ENCODE results near the gene CARD19. TPM values are rescaled to one million over a fixed set of nuclear protein-coding genes. Genes with fewer than 3 reads are reported as not detected.

CARD19 gene, protein sequence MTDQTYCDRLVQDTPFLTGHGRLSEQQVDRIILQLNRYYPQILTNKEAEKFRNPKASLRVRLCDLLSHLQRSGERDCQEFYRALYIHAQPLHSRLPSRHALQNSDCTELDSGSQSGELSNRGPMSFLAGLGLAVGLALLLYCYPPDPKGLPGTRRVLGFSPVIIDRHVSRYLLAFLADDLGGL
- 10 to 100 TPM; 68.9 to 71.2 TPM for total RNA-seq
- polyA plus RNA-seq, result 10 to 100 TPM; 56.3 to 62.9 (median 56.9) TPM
- total RNA-seq, result 10.3 to 79.8 (median 28.1) reads per million in 6 experiments

DNA sequence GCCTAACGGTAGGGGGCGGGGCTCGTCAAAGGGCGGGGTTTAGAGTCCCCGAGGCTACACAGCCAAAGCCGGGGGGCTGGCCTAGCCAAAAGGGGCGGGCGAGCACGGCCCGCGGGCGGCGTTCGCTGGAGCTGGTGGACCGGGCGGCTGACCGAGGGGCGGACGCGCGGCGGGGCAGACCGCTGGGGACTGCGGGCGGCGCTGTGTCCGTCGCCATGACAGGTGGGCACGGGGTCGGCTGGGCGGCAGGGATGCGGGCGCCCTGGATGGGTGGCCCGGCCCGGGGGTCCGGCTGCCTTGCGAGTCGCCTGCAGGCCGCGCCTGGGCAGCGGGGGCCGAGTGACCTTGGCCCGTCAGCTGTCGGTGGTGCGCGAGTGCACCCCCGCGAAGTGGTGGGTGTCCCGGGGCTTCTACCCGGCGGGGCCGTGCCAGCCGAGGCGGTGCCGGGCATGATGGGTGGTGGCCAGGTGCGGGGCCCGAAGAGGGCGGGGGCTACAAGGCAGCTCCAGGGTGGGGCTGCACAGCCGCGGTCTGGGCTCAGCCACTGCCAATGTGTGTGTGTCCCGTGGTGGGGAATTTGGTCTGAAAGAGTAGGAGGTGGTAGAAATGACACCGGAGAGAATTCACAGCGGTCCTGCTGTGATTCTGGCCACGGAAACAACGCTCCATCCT lies at the start of gene CARD19:
Gene CARD19, plus strand, starts transcription at position 87 of the 672 bp plus-strand sequence. Its CDS starts 129 bp downstream, at position 216.
- POLR2A ChIA-PET, result interaction anchor here (0.7 to 12.1 kb wide), 21 partner anchors 11 to 471 kb away, joined by 3 to 221 read pairs (median 6); partner anchors contain the start of gene NINJ1
- peaks cover 42 to 77% (median 74%) of the 10 kb centered on the region in 4 donors for H3K4me1 Mint-ChIP-seq
- DNase-seq (peak in 8 of 10 donors; percentile 31 to 76 (median 57)), ATAC-seq (peak; percentile 20 to 45)
- H3K27ac Mint-ChIP-seq, result peak within 1 kb of the TSS; percentile 91 to 98 (median 97)
- peak within 1 kb of the TSS; percentile 82 to 94 (median 90) for H3K4me3 Mint-ChIP-seq
- peaks cover 0 to 2% (median 0%) of the 10 kb centered on the region in 9 donors for H3K9me3 Mint-ChIP-seq
- H3K36me3 Mint-ChIP-seq, result peaks cover 0 to 5% (median 0%) of the 10 kb centered on the region in 3 donors
- H3K27me3 Mint-ChIP-seq, result no peaks in the 10 kb centered on the region

DNA sequence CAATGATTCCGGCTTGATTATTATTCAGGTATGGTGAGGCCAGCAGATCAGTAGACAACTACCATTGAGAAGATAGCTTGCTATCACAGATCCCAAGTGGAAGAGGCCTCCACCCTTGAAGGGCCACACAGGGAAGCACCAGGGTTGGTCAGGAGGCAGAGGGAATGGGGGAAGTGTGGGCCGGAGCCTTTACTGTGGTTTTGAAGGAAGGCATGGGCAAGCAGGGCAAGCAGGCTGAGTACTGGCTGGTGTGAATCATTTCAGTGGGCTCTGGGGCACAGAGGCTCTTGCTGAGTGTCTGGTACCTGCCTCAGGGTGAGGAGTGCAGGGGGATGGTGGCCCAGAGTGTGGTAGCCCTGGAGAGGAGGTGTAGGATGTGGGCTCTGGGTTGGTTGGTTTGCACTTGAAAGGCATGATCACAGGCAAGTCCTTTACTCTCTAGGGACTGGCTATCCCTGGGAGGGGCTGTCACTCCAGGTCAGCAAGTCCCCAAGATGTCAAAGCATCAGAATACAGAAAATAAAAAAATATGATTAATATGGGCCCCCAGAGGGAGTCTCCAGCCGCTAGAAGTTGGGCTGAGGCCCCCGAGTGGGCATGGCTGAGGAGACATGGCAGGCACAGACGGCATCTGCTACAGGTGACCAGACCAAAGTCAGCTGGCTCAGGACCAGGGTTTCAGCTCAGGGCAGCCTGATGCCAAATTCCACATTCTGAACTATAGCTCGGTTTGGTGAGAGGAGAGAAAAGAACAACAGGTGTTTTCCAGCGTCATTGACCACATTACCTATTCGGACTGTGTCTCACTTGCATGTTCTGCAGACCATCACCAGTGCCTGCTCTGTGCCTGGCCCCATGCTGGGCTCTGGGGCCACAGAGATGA lies 47.2 kb upstream of the CARD19 start:
- POLR2A ChIA-PET, result interaction anchor here (1.4 to 23.1 kb wide), 3 partner anchors 10 to 22 kb away, joined by 7 to 608 read pairs (median 159); no protein-coding TSS in a partner anchor
- Mint-ChIP-seq H3K36me3 (no peaks in the 10 kb centered on the region), H3K27me3 (peaks cover 0 to 1% (median 0%) of the 10 kb centered on the region in 5 donors), H3K4me1 (peaks cover 31 to 63% (median 38%) of the 10 kb centered on the region in 4 donors), H3K4me3 (peak overlapping the region in 1 of 10 donors; percentile 59), H3K9me3 (no peaks in the 10 kb centered on the region), H3K27ac (peak overlapping the region in 8 of 10 donors; percentile 47 to 94 (median 74))
- ATAC-seq, result no peak
- DNase-seq, result no peak

DNA sequence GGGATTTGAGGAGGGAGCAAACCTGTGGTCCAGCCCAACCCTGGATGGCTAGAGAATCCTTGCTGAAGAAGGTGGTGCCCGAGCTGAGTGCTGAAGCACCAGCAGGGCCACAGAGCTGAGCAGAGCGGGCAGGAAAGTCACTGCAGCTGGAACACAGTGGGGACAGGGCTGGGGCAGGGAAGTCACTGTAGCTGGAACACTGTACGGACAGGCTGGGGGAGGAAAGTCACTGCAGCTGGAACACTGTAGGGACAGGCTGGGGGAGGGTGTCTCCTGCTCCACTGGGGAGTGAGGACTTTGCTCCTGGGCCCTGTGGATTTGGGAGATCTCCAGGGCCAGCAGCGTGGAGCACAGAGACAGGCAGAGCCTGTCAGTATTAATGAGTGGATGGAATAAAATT lies 46.5 kb upstream of the CARD19 start:
- ATAC-seq, result no peak
- Mint-ChIP-seq H3K27ac (peak overlapping the region in 4 of 10 donors; percentile 41 to 94 (median 86)), H3K4me1 (peaks cover 31 to 63% (median 40%) of the 10 kb centered on the region in 4 donors), H3K27me3 (peaks cover 0 to 1% (median 0%) of the 10 kb centered on the region in 5 donors), H3K36me3 (no peaks in the 10 kb centered on the region), H3K9me3 (no peaks in the 10 kb centered on the region), H3K4me3 (peak overlapping the region in 5 of 10 donors; percentile 7 to 25 (median 15))
- no peak for DNase-seq
- POLR2A ChIA-PET, result interaction anchor here (0.7 to 23.1 kb wide), 5 partner anchors 11 to 46 kb away, joined by 3 to 608 read pairs (median 16); no protein-coding TSS in a partner anchor

DNA sequence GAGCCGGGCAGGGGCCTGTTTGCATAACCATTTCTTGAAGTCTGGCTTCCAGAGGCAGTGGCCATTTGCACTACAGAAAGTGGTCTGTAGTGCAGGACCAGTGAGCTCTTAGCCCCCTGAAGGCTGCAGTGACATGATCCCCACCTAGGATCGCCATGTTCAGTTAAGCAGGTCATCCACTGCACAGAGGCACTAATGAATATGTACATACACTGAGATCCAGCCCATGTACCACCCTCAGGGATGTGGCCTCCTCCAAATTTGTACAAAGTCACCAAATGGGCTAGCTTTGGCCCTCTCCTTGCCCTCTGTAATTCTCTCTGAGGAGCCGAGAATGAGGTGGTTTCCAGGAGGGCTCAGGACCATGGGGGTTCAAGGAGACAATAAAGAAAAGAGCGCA lies 45.8 kb upstream of the CARD19 start:
- Mint-ChIP-seq H3K9me3 (no peaks in the 10 kb centered on the region), H3K4me3 (peak overlapping the region in 1 of 10 donors; percentile 34), H3K27ac (peak overlapping the region in 3 of 10 donors; percentile 25 to 60 (median 27)), H3K36me3 (no peaks in the 10 kb centered on the region), H3K4me1 (peaks cover 34 to 66% (median 41%) of the 10 kb centered on the region in 4 donors), H3K27me3 (peaks cover 0 to 1% (median 0%) of the 10 kb centered on the region in 5 donors)
- DNase-seq (peak in 1 of 10 donors; percentile 10), ATAC-seq (no peak)
- POLR2A ChIA-PET, result interaction anchor here (0.7 to 23.1 kb wide), 7 partner anchors 10 to 57 kb away, joined by 3 to 608 read pairs (median 16); partner anchors contain the start of gene CARD19

DNA sequence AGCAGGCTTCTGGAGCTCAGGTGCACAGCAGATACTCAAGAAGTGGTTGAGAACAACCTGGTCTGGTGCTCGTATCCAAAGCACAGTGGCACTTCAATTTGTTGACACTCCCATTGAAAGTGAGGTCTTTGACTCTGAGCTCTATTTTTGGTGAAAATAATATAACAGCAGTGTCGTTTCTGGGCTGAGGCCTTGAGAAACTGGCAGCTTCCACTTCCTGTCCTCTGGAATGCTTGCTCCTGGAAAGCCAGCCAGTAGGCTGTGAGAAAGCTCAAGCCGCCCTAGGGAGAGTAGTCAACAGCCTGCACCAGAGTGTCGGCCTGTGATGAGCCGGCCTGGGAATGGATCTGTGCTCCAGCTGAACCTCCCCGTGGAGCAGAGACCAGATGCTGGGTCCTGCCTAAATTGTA lies 44.3 kb upstream of the CARD19 start:
- Mint-ChIP-seq H3K4me1 (peaks cover 38 to 68% (median 47%) of the 10 kb centered on the region in 4 donors), H3K27ac (peak overlapping the region in 5 of 10 donors; percentile 22 to 87 (median 54)), H3K9me3 (no peaks in the 10 kb centered on the region), H3K4me3 (peak overlapping the region in 1 of 10 donors; percentile 10), H3K36me3 (no peaks in the 10 kb centered on the region), H3K27me3 (peaks cover 0 to 1% (median 0%) of the 10 kb centered on the region in 5 donors)
- DNase-seq, result peak in 1 of 10 donors; percentile 45
- no peak for ATAC-seq
- POLR2A ChIA-PET, result interaction anchor here (0.6 to 23.1 kb wide), 9 partner anchors 9 to 86 kb away, joined by 3 to 608 read pairs (median 16); partner anchors contain the start of gene CARD19

DNA sequence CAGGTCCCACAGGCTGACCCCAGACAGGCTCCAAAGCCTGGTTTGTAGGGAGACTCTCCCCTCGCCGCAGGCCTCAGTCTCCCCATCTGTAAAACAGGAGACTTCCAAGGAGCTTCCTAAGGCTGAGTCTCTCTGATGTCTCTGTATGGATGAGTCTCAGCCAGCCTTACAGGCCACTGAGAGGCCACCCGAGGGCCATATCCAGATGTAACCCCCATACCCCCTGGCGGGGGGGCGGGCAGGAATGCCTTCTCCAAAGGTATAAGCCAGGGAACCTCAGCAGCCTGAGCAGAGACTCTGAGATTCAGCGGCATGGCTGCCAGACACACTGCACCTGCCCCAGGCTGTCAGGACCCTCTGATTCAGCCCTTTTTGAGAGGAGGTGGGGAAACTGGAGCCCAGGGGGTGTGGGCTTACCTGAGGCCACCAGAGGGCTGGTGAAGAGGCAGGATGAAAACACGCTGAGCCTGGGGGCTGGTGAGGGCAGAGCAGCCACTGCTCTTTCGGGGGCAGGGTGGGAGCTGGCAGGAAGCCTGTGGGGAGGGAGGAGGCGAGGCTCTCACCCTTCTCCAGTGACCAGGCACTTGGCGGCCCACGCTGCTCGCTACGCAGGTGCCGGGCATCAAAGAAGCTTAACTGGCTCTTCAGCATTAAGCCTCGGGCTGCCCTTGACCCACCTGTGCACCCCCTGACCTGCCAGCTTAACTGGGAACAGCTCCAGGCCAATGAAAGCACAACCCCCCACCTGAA lies 43.1 kb upstream of the CARD19 start:
- peaks cover 39 to 73% (median 57%) of the 10 kb centered on the region in 4 donors for H3K4me1 Mint-ChIP-seq
- peaks cover 0 to 1% (median 0%) of the 10 kb centered on the region in 5 donors for H3K27me3 Mint-ChIP-seq
- H3K27ac Mint-ChIP-seq, result peak overlapping the region; percentile 16 to 91 (median 75)
- H3K36me3 Mint-ChIP-seq, result no peaks in the 10 kb centered on the region
- DNase-seq (peak in 5 of 10 donors; percentile 42 to 80 (median 47)), ATAC-seq (peak; percentile 65 to 69)
- H3K9me3 Mint-ChIP-seq, result no peaks in the 10 kb centered on the region
- H3K4me3 Mint-ChIP-seq, result peak overlapping the region in 7 of 10 donors; percentile 8 to 75 (median 62)
- POLR2A ChIA-PET, result interaction anchor here (0.8 to 23.1 kb wide), 18 partner anchors 7 to 89 kb away, joined by 3 to 608 read pairs (median 6); partner anchors contain the start of gene CARD19

DNA sequence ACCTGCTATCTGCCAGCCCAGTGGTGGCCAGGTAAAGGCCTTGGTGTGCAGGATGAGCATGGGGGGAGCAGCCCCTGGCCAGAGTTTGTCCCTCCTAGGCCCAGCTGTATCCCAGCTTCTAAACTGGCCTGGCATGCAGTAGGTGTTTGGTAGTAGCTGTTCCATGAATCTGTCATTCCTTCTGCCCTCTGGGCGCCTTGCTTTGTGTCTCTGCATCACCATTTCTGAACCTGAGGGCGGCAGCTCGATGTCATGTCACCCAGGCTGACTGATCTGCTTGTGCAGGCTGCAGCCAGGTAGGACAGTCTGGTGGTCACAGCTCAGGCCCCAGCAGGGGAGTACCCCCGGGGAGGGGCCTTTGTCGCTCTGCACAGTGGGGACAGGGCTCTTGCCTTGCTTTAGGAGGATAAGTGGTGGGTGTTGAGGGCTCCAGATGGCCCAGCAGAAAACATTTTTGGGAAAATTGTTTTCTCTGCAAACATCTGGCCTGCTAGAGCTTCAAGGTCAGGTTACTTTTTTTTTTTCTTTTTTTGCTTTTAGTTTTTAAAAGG lies 42.2 kb upstream of the CARD19 start:
- Mint-ChIP-seq H3K4me1 (peaks cover 37 to 71% (median 54%) of the 10 kb centered on the region in 4 donors), H3K9me3 (no peaks in the 10 kb centered on the region)

DNA sequence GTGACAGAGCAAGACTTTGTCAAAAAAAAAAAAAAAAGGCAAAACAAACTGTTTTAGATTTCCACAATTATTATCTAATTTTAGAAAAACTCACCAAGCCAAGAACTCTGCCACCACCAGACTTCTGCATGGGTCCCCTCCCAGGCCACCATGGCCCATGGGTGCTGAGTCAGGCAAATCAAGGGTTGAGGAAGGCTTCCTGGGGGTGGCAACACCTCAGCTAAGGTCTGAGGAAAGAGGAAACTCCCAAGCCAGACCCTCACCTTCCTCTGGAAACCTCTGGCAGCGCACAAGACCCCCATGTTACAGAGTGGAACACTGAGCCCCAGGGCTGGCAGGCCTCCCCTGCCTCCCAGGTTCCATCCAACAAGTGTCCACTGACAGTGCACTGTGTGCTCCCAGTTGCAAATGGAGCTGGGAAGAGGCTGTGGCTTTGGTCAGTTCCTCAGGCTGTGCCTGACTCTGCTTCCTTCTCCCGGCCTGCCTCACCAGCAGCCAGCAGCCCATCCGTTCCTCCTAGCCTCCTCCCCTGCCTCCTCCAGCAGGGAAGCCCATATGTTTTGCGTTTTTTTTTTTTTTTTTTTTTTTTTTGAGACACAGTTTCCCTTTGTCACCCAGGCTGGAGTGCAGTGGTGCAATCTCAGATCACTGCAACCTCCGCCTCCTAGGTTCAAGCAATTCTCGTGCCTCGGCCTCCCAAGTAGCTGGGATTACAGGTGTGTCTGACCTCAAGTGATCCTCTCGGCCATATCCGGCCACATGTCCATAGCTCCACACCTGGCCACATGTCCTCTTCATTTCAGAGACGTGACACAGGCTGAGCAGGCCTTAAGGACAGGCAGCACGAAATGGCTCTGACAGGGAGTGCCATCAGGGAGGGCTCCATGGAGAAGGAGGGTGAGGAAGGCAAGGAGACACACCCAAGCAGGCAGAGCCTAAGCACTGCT lies 41.0 kb upstream of the CARD19 start:
- peak overlapping the region in 9 of 10 donors; percentile 32 to 96 (median 89) for H3K27ac Mint-ChIP-seq
- H3K4me3 Mint-ChIP-seq, result peak overlapping the region in 1 of 10 donors; percentile 23
- H3K4me1 Mint-ChIP-seq, result peaks cover 28 to 69% (median 52%) of the 10 kb centered on the region in 4 donors
- peak in 1 of 10 donors; percentile 60 for DNase-seq
- no peak for ATAC-seq
- POLR2A ChIA-PET, result interaction anchor here (0.6 to 23.1 kb wide), 13 partner anchors 10 to 341 kb away, joined by 3 to 608 read pairs (median 8); partner anchors contain the start of gene CARD19
- no peaks in the 10 kb centered on the region for H3K36me3 Mint-ChIP-seq
- H3K9me3 Mint-ChIP-seq, result no peaks in the 10 kb centered on the region
- no peaks in the 10 kb centered on the region for H3K27me3 Mint-ChIP-seq

More for the DNA sequence above, 42.2 kb upstream of the CARD19 start:
- DNase-seq, result peak in 1 of 10 donors; percentile 15
- POLR2A ChIA-PET, result interaction anchor here (0.7 to 23.1 kb wide), 17 partner anchors 10 to 90 kb away, joined by 3 to 608 read pairs (median 5); partner anchors contain the start of gene CARD19
- ATAC-seq, result no peak
- Mint-ChIP-seq H3K4me3 (peak overlapping the region in 7 of 10 donors; percentile 8 to 56 (median 40)), H3K36me3 (no peaks in the 10 kb centered on the region), H3K27ac (peak overlapping the region in 7 of 10 donors; percentile 16 to 91 (median 76)), H3K27me3 (no peaks in the 10 kb centered on the region)

DNA sequence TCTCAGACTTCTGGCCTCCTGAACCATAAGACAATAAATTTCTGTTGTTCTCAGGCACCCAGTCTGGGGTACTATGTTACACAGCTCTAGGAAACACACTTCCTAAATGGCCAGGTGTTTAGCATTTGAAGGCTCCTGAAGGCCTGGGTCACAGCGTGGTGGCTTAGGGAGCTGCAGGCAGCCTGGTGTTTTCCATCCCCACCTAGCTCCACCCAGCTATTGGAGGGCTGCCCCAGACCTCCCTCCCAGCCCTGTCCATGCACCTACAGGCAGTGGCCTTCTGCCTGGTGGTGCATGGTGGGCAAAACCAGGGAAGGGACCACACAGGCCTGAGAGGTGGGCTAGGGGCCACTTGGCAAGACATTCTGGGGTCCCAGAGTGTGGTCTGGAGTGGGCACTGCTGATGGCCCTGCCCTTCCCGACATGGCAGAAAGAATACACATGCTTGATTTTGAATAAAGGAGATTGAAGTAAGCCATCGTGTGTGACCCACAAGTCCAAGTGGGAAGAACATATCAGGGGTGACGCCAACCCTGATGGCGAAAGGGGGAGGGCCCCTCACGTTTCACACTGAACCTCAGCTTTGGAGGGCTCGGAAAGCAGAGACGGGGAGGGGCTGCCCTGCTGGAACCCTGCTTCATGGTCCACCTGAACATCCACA lies 38.8 kb upstream of the CARD19 start:
- POLR2A ChIA-PET, result interaction anchor here (0.6 to 23.1 kb wide), 9 partner anchors 9 to 91 kb away, joined by 3 to 608 read pairs (median 3); partner anchors contain the start of gene CARD19
- H3K4me1 Mint-ChIP-seq, result peaks cover 39 to 79% (median 71%) of the 10 kb centered on the region in 4 donors
- peak overlapping the region; percentile 89 to 96 (median 92) for H3K27ac Mint-ChIP-seq
- DNase-seq (peak in 1 of 10 donors; percentile 59), ATAC-seq (peak in 1 of 2 donors; percentile 9)
- H3K9me3 Mint-ChIP-seq, result no peaks in the 10 kb centered on the region
- peak overlapping the region; percentile 66 to 89 (median 82) for H3K4me3 Mint-ChIP-seq
- H3K36me3 Mint-ChIP-seq, result no peaks in the 10 kb centered on the region
- no peaks in the 10 kb centered on the region for H3K27me3 Mint-ChIP-seq

All from naive thymus-derived CD8-positive, alpha-beta T cell (primary cell).